Measurements from ENCODE around the gene UPF1.
"Not testable (repeated sequence)": the region's sequence is repeated elsewhere in the genome, so short reads cannot be mapped to it uniquely, and the experiment has no call there.

The UPF1 gene

GRCh38 chr19:18900700-18901481 is 69.1 kb downstream of the UPF1 start:
- no peak for DNase-seq

GRCh38 chr19:18901491-18901890 is 69.7 kb downstream of the UPF1 start:
- no peak for DNase-seq

- DNase-seq, result not testable (repeated sequence)
These were observed 70.8 kb downstream of the UPF1 start for GRCh38 chr19:18902519-18902918.

- no peak for DNase-seq
These were observed 71.6 kb downstream of the UPF1 start for GRCh38 chr19:18903156-18904037.

- DNase-seq, result no peak
These were observed 72.7 kb downstream of the UPF1 start for GRCh38 chr19:18904334-18905057.

- no peak for DNase-seq
These were observed 73.3 kb downstream of the UPF1 start for GRCh38 chr19:18905058-18905456.

GRCh38 chr19:18905513-18906236 is 73.9 kb downstream of the UPF1 start:
- no peak for DNase-seq

- DNase-seq, result no peak
These were observed 75.1 kb downstream of the UPF1 start for GRCh38 chr19:18906605-18907519.

- no peak for DNase-seq
These were observed 77.3 kb downstream of the UPF1 start for GRCh38 chr19:18908917-18909619.

- DNase-seq, result no peak
These were observed 78.3 kb downstream of the UPF1 start for GRCh38 chr19:18910010-18910409.

- no peak for DNase-seq
These were observed 79.2 kb downstream of the UPF1 start for GRCh38 chr19:18910801-18911436.

- DNase-seq, result no peak
These were observed 81.2 kb downstream of the UPF1 start for GRCh38 chr19:18912933-18913332.

- DNase-seq, result no peak
These were observed 81.7 kb downstream of the UPF1 start for GRCh38 chr19:18913466-18913865.

GRCh38 chr19:18915639-18916038 is 83.9 kb downstream of the UPF1 start:
- no peak for DNase-seq

- not testable (repeated sequence) for DNase-seq
These were observed 85.8 kb downstream of the UPF1 start for GRCh38 chr19:18917593-18917992.

Measured in NCI-H2029 treated with DMSO at 0.1 percent for 48 hours (cell line).